HG03571 (cell line): ENCODE data around the gene FBXL13.
"Not testable (repeated sequence)": the region's sequence is repeated elsewhere in the genome, so short reads cannot be mapped to it uniquely, and the experiment has no call there.

Experiments
- ATAC-seq: cut with Tn5 transposase; IDR thresholded peaks from one replicate; pipeline ENCODE4 v1.9.1; 2021; ENCODE audit not compliant: unreplicated experiment

Gene FBXL13

GRCh38 chr7:102829075-102829474 is 245.5 kb downstream of the FBXL13 start:
- ATAC-seq, result no peak

- no peak for ATAC-seq
These were observed 246.3 kb downstream of the FBXL13 start for GRCh38 chr7:102828286-102828685.

- no peak for ATAC-seq
These were observed 251.0 kb downstream of the FBXL13 start for GRCh38 chr7:102823390-102824119.

GRCh38 chr7:102821994-102822747 is 252.4 kb downstream of the FBXL13 start:
- no peak for ATAC-seq

- ATAC-seq, result no peak
These were observed 255.4 kb downstream of the FBXL13 start for GRCh38 chr7:102819151-102819550.

GRCh38 chr7:102817616-102818573 is 256.7 kb downstream of the FBXL13 start:
- ATAC-seq, result no peak

- no peak for ATAC-seq
These were observed 260.5 kb downstream of the FBXL13 start for GRCh38 chr7:102814025-102814471.

GRCh38 chr7:102813191-102814024 is 261.2 kb downstream of the FBXL13 start:
- no peak for ATAC-seq

- no peak for ATAC-seq
These were observed 262.5 kb downstream of the FBXL13 start for GRCh38 chr7:102811942-102812678.

GRCh38 chr7:102810916-102811315 is 263.7 kb downstream of the FBXL13 start:
- ATAC-seq, result no peak

GRCh38 chr7:102806613-102807012 is 268.0 kb downstream of the FBXL13 start:
- ATAC-seq, result no peak

GRCh38 chr7:102795987-102796595 is 278.5 kb downstream of the FBXL13 start:
- ATAC-seq, result not testable (repeated sequence)

GRCh38 chr7:102794567-102794966 is 280.0 kb downstream of the FBXL13 start:
- ATAC-seq, result not testable (repeated sequence)

- not testable (repeated sequence) for ATAC-seq
These were observed 282.8 kb downstream of the FBXL13 start for GRCh38 chr7:102791831-102792230.

- not testable (repeated sequence) for ATAC-seq
These were observed 283.2 kb downstream of the FBXL13 start for GRCh38 chr7:102791367-102791766.

GRCh38 chr7:102790364-102791100 is 284.1 kb downstream of the FBXL13 start:
- not testable (repeated sequence) for ATAC-seq

GRCh38 chr7:102788770-102789169 is 285.8 kb downstream of the FBXL13 start:
- not testable (repeated sequence) for ATAC-seq

- ATAC-seq, result not testable (repeated sequence)
These were observed 293.7 kb downstream of the FBXL13 start for GRCh38 chr7:102780926-102781325.
